Astrocyte (in vitro differentiated cells and primary cell): ENCODE data around the gene GCK. TPM values are rescaled to one million over a fixed set of nuclear protein-coding genes. Genes with fewer than 3 reads are reported as not detected.
"Not testable (repeated sequence)": the region's sequence is repeated elsewhere in the genome, so short reads cannot be mapped to it uniquely, and the experiment has no call there.

Experiments used
- DNase-seq: peaks from one replicate; pipeline ENCODE4 v3.0.0-alpha.2; 2010; ENCODE audit warnings: low read depth
- FAIRE-seq: peaks from 2 replicates; lab custom pipeline; 2011; peaks lifted over from hg19 to GRCh38; lab: Jason Lieb, UNC
- H2AFZ ChIP-seq: 2 replicates; pipeline ENCODE4 v1.6.0; 2012; ENCODE audit warnings: low read depth, low read length, inconsistent platforms
- H3K27ac ChIP-seq: 2 replicates; pipeline ENCODE4 v1.5.1; 2011; ENCODE audit warnings: low read depth, low read length, inconsistent platforms
- H3K27me3 ChIP-seq: 2 replicates; pipeline ENCODE4 v1.6.0; 2011; ENCODE audit warnings: low read length, inconsistent platforms; ENCODE audit not compliant: insufficient read depth
- H3K36me3 ChIP-seq: 2 replicates; pipeline ENCODE4 v1.5.1; 2011; ENCODE audit warnings: low read length, inconsistent platforms; ENCODE audit not compliant: insufficient read depth
- H3K4me1 ChIP-seq: 2 replicates; pipeline ENCODE4 v1.5.1; 2011; ENCODE audit warnings: low read length, inconsistent platforms; ENCODE audit not compliant: insufficient read depth
- H3K4me2 ChIP-seq: 2 replicates; pipeline ENCODE4 v1.6.0; 2012; ENCODE audit warnings: low read length, inconsistent platforms
- H3K4me3 ChIP-seq: 2 replicates; pipeline ENCODE4 v1.5.1; 2011; ENCODE audit warnings: low read depth, mild to moderate bottlenecking, low read length, inconsistent platforms; ENCODE audit not compliant: insufficient read depth
- H3K79me2 ChIP-seq: 2 replicates; pipeline ENCODE4 v1.6.0; 2012; ENCODE audit warnings: mild to moderate bottlenecking, low read length, inconsistent platforms; ENCODE audit not compliant: insufficient read depth
- H3K9ac ChIP-seq: 2 replicates; pipeline ENCODE4 v1.6.0; 2012; ENCODE audit warnings: mild to moderate bottlenecking, low read length, inconsistent platforms
- H3K9me3 ChIP-seq: 2 replicates; pipeline ENCODE4 v1.5.1; 2012; ENCODE audit warnings: low read depth, mild to moderate bottlenecking, low read length, inconsistent platforms; ENCODE audit not compliant: insufficient read depth
- H4K20me1 ChIP-seq: 2 replicates; pipeline ENCODE4 v1.6.0; 2012; ENCODE audit warnings: low read length, inconsistent platforms; ENCODE audit not compliant: insufficient read depth
- H3K27ac Mint-ChIP-seq: one replicate; pipeline ENCODE4 v1.8.0; 2021; ENCODE audit warnings: mild to moderate bottlenecking, mixed read lengths; ENCODE audit not compliant: unreplicated experiment
- H3K27me3 Mint-ChIP-seq: one replicate; pipeline ENCODE4 v1.8.0; 2021; ENCODE audit warnings: low read depth, mixed read lengths; ENCODE audit not compliant: unreplicated experiment
- H3K36me3 Mint-ChIP-seq: one replicate; pipeline ENCODE4 v1.8.0; 2021; ENCODE audit warnings: low read depth, mixed read lengths; ENCODE audit not compliant: unreplicated experiment
- H3K4me1 Mint-ChIP-seq: one replicate; pipeline ENCODE4 v1.8.0; 2021; ENCODE audit warnings: low read depth, mixed read lengths; ENCODE audit not compliant: unreplicated experiment
- H3K4me3 Mint-ChIP-seq: one replicate; pipeline ENCODE4 v1.8.0; 2021; ENCODE audit warnings: mild to moderate bottlenecking, moderate library complexity, mixed read lengths; ENCODE audit not compliant: unreplicated experiment
- H3K9me3 Mint-ChIP-seq: one replicate; pipeline ENCODE4 v1.8.0; 2021; ENCODE audit warnings: mild to moderate bottlenecking, mixed read lengths; ENCODE audit not compliant: unreplicated experiment
- EZH2 ChIP-seq: IDR thresholded peaks from 2 replicates; pipeline ENCODE4 v1.6.1; 2012; ENCODE audit warnings: mild to moderate bottlenecking, low read length, inconsistent platforms; ENCODE audit not compliant: insufficient read depth
- total RNA-seq: library from RNA; stranded (reverse); gene quantifications from 2 replicates; pipeline ENCODE4 v1.2.1, GENCODE V29; 2021
- TF ChIP-seq, protein P1 (sequence below): IDR thresholded peaks from 2 replicates; pipeline ENCODE4 v1.5.1; 2011; ENCODE audit warnings: low read depth, mild to moderate bottlenecking, inconsistent platforms, low read length, moderate library complexity; ENCODE audit not compliant: insufficient read depth

The GCK gene
- total RNA-seq, 1 donor from 2014 or later, result not detected

DNA sequence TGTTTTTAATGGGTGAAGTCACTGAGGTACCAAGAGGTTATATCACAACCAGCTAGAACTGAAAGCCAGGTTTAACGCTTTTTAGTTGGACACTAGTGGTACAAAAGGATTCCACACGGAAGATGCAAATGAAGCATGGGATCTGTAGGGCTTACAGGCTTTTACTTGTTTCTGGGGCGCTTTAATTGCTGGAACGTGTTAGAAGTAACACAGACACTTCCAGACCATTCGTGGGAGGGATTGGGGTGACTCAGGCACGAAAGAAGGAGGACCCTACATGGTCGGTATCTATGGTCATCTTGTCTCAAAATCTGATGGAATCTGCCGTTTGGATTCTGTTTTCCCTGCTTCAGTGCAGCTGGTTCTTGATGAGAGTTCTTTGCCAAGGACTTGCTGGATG, 12.6 kb upstream of the GCK start:
- peak overlapping the region; percentile 67 for H3K27ac Mint-ChIP-seq
- DNase-seq (peak; percentile 29), FAIRE-seq (no peak)
- H3K27me3 Mint-ChIP-seq, result peaks cover 6% of the 10 kb centered on the region
- Histone ChIP-seq H3K9ac (peak overlapping the region; percentile 93), H3K27ac (peak overlapping the region; percentile 24), H4K20me1 (peaks cover 53% of the 10 kb centered on the region), H3K4me2 (peak overlapping the region; percentile 98), H3K36me3 (peaks cover 28% of the 10 kb centered on the region), H3K9me3 (no peaks in the 10 kb centered on the region), H3K79me2 (peaks cover 60% of the 10 kb centered on the region), H2AFZ (no peak overlapping the region), H3K27me3 (peaks cover 4% of the 10 kb centered on the region), H3K4me3 (peak overlapping the region; percentile 94), H3K4me1 (peaks cover 8% of the 10 kb centered on the region)
- H3K9me3 Mint-ChIP-seq, result no peaks in the 10 kb centered on the region
- peaks cover 17% of the 10 kb centered on the region for H3K4me1 Mint-ChIP-seq
- peaks cover 13% of the 10 kb centered on the region for H3K36me3 Mint-ChIP-seq
- H3K4me3 Mint-ChIP-seq, result peak overlapping the region; percentile 95
- no peak for TF ChIP-seq EZH2
- TF ChIP-seq, protein P1, sequence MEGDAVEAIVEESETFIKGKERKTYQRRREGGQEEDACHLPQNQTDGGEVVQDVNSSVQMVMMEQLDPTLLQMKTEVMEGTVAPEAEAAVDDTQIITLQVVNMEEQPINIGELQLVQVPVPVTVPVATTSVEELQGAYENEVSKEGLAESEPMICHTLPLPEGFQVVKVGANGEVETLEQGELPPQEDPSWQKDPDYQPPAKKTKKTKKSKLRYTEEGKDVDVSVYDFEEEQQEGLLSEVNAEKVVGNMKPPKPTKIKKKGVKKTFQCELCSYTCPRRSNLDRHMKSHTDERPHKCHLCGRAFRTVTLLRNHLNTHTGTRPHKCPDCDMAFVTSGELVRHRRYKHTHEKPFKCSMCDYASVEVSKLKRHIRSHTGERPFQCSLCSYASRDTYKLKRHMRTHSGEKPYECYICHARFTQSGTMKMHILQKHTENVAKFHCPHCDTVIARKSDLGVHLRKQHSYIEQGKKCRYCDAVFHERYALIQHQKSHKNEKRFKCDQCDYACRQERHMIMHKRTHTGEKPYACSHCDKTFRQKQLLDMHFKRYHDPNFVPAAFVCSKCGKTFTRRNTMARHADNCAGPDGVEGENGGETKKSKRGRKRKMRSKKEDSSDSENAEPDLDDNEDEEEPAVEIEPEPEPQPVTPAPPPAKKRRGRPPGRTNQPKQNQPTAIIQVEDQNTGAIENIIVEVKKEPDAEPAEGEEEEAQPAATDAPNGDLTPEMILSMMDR, result no peak

DNA sequence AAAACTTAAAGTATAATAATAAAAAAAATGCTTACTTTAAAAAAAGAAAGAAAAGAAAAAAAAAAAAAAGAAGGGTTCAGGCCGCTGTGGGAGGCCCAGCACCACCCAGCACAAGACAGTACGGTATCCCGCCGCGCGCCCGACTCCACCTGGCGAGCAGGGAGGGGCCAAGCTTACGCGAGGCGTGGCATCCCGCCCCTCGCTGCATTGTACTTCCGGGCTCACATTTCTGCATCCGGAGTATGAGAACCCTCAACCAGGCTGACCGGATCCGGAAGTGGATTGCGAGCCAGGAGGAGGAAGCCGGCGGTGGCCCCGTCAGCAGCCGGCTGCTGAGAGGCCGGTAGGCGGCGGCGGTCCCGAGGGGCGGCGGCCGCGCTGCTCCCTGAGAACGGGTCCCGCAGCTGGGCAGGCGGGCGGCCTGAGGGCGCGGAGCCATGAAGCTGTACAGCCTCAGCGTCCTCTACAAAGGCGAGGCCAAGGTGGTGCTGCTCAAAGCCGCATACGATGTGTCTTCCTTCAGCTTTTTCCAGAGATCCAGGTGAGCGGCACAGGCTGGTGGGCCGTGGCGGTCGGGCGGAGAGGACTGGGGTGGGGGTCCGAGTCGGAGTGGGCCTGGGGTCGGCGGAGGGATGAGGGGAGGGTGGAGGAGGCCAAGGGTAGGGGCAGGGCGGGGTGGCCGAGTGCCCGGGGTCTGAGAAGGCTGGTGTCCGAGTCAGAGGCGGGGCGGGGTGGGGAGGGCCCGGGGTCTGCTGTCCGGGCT, 11.6 kb upstream of the GCK start, which contains the start of gene YKT6:
YKT6 (plus strand) TSS at position 280 of the 763 bp plus-strand sequence; CDS start at position 438, 158 bp downstream.
- peak; percentile 20 for FAIRE-seq

DNA sequence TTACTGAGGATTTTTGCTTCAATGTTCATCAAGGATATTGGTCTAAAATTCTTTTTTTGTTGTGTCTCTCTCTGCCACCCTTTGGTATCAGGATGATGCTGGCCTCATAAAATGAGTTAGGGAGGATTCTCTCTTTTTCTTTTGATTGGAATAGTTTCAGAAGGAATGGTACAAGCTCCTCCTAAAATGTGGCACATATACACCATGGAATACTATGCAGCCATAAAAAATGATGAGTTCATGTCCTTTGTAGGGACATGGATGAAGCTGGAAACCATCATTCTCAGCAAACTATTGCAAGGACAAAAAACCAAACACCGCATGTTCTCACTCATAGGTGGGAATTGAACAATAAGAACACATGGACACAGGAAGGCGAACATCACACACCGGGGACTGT, 10.9 kb upstream of the GCK start:
- not testable (repeated sequence) for H3K4me2 ChIP-seq, H3K27ac ChIP-seq, H3K27ac Mint-ChIP-seq, H3K9me3 ChIP-seq, H3K4me3 ChIP-seq, FAIRE-seq, DNase-seq, H3K9ac ChIP-seq, H3K9me3 Mint-ChIP-seq, H3K4me3 Mint-ChIP-seq, H2AFZ ChIP-seq, H3K27me3 Mint-ChIP-seq, H3K27me3 ChIP-seq, H3K36me3 Mint-ChIP-seq
- H4K20me1 ChIP-seq, result peaks cover 37% of the 10 kb centered on the region
- H3K36me3 ChIP-seq, result peaks cover 12% of the 10 kb centered on the region
- peaks cover 11% of the 10 kb centered on the region for H3K4me1 ChIP-seq
- peaks cover 45% of the 10 kb centered on the region for H3K79me2 ChIP-seq
- H3K4me1 Mint-ChIP-seq, result peaks cover 17% of the 10 kb centered on the region

More for the DNA sequence above, 11.6 kb upstream of the GCK start, which contains the start of gene YKT6:
- peak within 1 kb of the TSS; percentile 95 for H3K4me3 Mint-ChIP-seq
- peaks cover 6% of the 10 kb centered on the region for H3K27me3 Mint-ChIP-seq
- Histone ChIP-seq H3K36me3 (peaks cover 19% of the 10 kb centered on the region), H2AFZ (peak within 1 kb of the TSS; percentile 76), H3K4me2 (peak within 1 kb of the TSS; percentile 98), H3K27ac (peak within 1 kb of the TSS; percentile 66), H3K9me3 (no peaks in the 10 kb centered on the region), H3K9ac (peak within 1 kb of the TSS; percentile 93), H3K4me3 (peak within 1 kb of the TSS; percentile 94), H4K20me1 (peaks cover 44% of the 10 kb centered on the region), H3K4me1 (peaks cover 11% of the 10 kb centered on the region), H3K79me2 (peaks cover 52% of the 10 kb centered on the region), H3K27me3 (peaks cover 4% of the 10 kb centered on the region)
- TF ChIP-seq, protein P1, result peak; percentile 19
- no peak for TF ChIP-seq EZH2
- peak within 1 kb of the TSS; percentile 67 for H3K27ac Mint-ChIP-seq
- peaks cover 17% of the 10 kb centered on the region for H3K4me1 Mint-ChIP-seq
- peaks cover 7% of the 10 kb centered on the region for H3K36me3 Mint-ChIP-seq
- peak; percentile 88 for DNase-seq
- H3K9me3 Mint-ChIP-seq, result no peaks in the 10 kb centered on the region
